HEK293 (cell line): ENCODE measurements around the gene CIROP.
"Not testable (repeated sequence)": the region's sequence is repeated elsewhere in the genome, so short reads cannot be mapped to it uniquely, and the experiment has no call there.

Experiments used
- BCL11A ChIP-seq: fragments of 450-650 bp; formaldehyde crosslinking; IDR thresholded peaks from 2 replicates; pipeline ENCODE4 v1.5.1; 2016; ENCODE audit warnings: low read depth, missing biosample characterization, missing genetic modification characterization
- GLI4 ChIP-seq: fragments of 450-650 bp; formaldehyde crosslinking; IDR thresholded peaks from 2 replicates; pipeline ENCODE4 v1.5.1; 2016; ENCODE audit warnings: missing biosample characterization, missing genetic modification characterization
- HOXC10 ChIP-seq: sonication (generic); formaldehyde crosslinking; IDR thresholded peaks from 2 replicates; pipeline ENCODE4 v1.8.1; 2023; ENCODE audit warnings: mild to moderate bottlenecking, missing genetic modification reagents
- MYNN ChIP-seq: fragments of 450-650 bp; formaldehyde crosslinking; IDR thresholded peaks from 2 replicates; pipeline ENCODE4 v1.5.1; 2016; ENCODE audit warnings: missing biosample characterization, missing genetic modification characterization, borderline replicate concordance
- SCRT2 ChIP-seq: fragments of 450-650 bp; formaldehyde crosslinking; IDR thresholded peaks from 2 replicates; pipeline ENCODE4 v1.5.1; 2016; ENCODE audit warnings: missing biosample characterization, missing genetic modification characterization
- SP7 ChIP-seq: fragments of 450-650 bp; formaldehyde crosslinking; IDR thresholded peaks from 2 replicates; pipeline ENCODE4 v1.5.1; 2016; ENCODE audit warnings: missing biosample characterization, missing genetic modification characterization
- ZBTB17 ChIP-seq: fragments of 450-650 bp; formaldehyde crosslinking; IDR thresholded peaks from 2 replicates; pipeline ENCODE4 v1.5.1; 2016; ENCODE audit warnings: missing biosample characterization, missing genetic modification characterization
- ZNF184 ChIP-seq: fragments of 450-650 bp; IDR thresholded peaks from 2 replicates; pipeline ENCODE4 v1.5.1; 2018; ENCODE audit warnings: missing biosample characterization, mild to moderate bottlenecking, missing genetic modification characterization
- ZNF274 ChIP-seq, 2 experiments: fragments of 200-500 bp in 1 of 2; fragments of 450-650 bp in 1 of 2; sonication (Bioruptor generic) in 1 of 2; formaldehyde crosslinking in 1 of 2; IDR thresholded peaks; 2 replicates each; pipeline versions ENCODE4 v1.5.1 to v1.6.1; 2014 to 2016; ENCODE audit warnings: borderline replicate concordance in 1 of 2, inconsistent platforms in 1 of 2, low read length in 1 of 2, missing biosample characterization in 1 of 2, missing genetic modification characterization in 1 of 2
- ZNF292 ChIP-seq: fragments of 450-650 bp; formaldehyde crosslinking; IDR thresholded peaks from 2 replicates; pipeline ENCODE4 v1.5.1; 2016; ENCODE audit warnings: low read depth, missing biosample characterization, missing genetic modification characterization, borderline replicate concordance
- ZNF561 ChIP-seq: fragments of 450-650 bp; IDR thresholded peaks from 2 replicates; pipeline ENCODE4 v1.5.1; 2018; ENCODE audit warnings: missing biosample characterization, missing genetic modification characterization, borderline replicate concordance
- TF ChIP-seq, protein P1 (sequence below): fragments of 450-650 bp; formaldehyde crosslinking; IDR thresholded peaks from 2 replicates; pipeline ENCODE4 v1.5.1; 2016; ENCODE audit warnings: missing biosample characterization, missing genetic modification characterization
- TF ChIP-seq, protein P2 (sequence below): fragments of 450-650 bp; formaldehyde crosslinking; IDR thresholded peaks from 2 replicates; pipeline ENCODE4 v1.5.1; 2016; ENCODE audit warnings: missing biosample characterization, missing genetic modification characterization

DNA sequence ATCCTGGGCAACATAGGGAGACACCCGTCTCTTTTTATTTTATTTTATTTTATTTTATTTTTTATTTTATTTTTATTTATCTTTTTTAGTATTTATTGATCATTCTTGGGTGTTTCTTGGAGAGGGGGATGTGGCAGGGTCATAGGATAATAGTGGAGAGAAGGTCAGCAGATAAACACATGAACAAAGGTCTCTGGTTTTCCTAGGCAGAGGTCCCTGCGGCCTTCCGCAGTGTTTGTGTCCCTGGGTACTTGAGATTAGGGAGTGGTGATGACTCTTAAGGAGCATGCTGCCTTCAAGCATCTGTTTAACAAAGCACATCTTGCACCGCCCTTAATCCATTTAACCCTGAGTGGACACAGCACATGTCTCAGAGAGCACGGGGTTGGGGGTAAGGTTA lies 2.8 kb upstream of the CIROP start:
- not testable (repeated sequence) for TF ChIP-seq HOXC10 (CRISPR knock-in tag); SCRT2; ZNF274 (IDR thresholded peaks at IDR 0.05; ENCODE audit: low read length); ZNF274 (tag by site-specific recombination; IDR thresholded peaks at IDR 0.05; ENCODE audit: borderline replicate concordance); ZNF561 (tag by site-specific recombination); MYNN (tag by site-specific recombination); ZNF184 (tag by site-specific recombination); ZNF292 (tag by site-specific recombination); ZBTB17 (tag by site-specific recombination); BCL11A (tag by site-specific recombination); SP7 (tag by site-specific recombination); GLI4
- TF ChIP-seq, protein P1, sequence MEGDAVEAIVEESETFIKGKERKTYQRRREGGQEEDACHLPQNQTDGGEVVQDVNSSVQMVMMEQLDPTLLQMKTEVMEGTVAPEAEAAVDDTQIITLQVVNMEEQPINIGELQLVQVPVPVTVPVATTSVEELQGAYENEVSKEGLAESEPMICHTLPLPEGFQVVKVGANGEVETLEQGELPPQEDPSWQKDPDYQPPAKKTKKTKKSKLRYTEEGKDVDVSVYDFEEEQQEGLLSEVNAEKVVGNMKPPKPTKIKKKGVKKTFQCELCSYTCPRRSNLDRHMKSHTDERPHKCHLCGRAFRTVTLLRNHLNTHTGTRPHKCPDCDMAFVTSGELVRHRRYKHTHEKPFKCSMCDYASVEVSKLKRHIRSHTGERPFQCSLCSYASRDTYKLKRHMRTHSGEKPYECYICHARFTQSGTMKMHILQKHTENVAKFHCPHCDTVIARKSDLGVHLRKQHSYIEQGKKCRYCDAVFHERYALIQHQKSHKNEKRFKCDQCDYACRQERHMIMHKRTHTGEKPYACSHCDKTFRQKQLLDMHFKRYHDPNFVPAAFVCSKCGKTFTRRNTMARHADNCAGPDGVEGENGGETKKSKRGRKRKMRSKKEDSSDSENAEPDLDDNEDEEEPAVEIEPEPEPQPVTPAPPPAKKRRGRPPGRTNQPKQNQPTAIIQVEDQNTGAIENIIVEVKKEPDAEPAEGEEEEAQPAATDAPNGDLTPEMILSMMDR (tag by site-specific recombination): not testable (repeated sequence)
- TF ChIP-seq, protein P2, sequence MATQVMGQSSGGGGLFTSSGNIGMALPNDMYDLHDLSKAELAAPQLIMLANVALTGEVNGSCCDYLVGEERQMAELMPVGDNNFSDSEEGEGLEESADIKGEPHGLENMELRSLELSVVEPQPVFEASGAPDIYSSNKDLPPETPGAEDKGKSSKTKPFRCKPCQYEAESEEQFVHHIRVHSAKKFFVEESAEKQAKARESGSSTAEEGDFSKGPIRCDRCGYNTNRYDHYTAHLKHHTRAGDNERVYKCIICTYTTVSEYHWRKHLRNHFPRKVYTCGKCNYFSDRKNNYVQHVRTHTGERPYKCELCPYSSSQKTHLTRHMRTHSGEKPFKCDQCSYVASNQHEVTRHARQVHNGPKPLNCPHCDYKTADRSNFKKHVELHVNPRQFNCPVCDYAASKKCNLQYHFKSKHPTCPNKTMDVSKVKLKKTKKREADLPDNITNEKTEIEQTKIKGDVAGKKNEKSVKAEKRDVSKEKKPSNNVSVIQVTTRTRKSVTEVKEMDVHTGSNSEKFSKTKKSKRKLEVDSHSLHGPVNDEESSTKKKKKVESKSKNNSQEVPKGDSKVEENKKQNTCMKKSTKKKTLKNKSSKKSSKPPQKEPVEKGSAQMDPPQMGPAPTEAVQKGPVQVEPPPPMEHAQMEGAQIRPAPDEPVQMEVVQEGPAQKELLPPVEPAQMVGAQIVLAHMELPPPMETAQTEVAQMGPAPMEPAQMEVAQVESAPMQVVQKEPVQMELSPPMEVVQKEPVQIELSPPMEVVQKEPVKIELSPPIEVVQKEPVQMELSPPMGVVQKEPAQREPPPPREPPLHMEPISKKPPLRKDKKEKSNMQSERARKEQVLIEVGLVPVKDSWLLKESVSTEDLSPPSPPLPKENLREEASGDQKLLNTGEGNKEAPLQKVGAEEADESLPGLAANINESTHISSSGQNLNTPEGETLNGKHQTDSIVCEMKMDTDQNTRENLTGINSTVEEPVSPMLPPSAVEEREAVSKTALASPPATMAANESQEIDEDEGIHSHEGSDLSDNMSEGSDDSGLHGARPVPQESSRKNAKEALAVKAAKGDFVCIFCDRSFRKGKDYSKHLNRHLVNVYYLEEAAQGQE: not testable (repeated sequence)
